ENCODE measurements around the gene ADGRV1.

The ADGRV1 gene

GRCh38 chr5:90901261-90901660 is 342.7 kb downstream of the ADGRV1 start:
- no peak for ATAC-seq (ENCODE audit: low read depth)

GRCh38 chr5:90902170-90902569 is 343.6 kb downstream of the ADGRV1 start:
- no peak for TF ChIP-seq CTCF (IDR thresholded peaks at IDR 0.05; ENCODE audit: poor library complexity, severe bottlenecking)
- no peak for ATAC-seq (ENCODE audit: low read depth)
- Histone ChIP-seq H3K9me3 (ENCODE audit: severe bottlenecking) (no peaks in the 10 kb centered on the region), H3K4me1 (ENCODE audit: insufficient read depth, poor library complexity, severe bottlenecking) (peaks cover 17% of the 10 kb centered on the region), H3K27ac (ENCODE audit: poor library complexity, severe bottlenecking) (no peak overlapping the region), H3K4me3 (ENCODE audit: severe bottlenecking) (no peak overlapping the region), H3K36me3 (ENCODE audit: low read depth) (no peaks in the 10 kb centered on the region), H3K27me3 (ENCODE audit: insufficient read depth, poor library complexity, severe bottlenecking) (no peaks in the 10 kb centered on the region)
- DNase-seq (ENCODE audit: low spot score) = no peak

More at GRCh38 chr5:90901261-90901660, 342.7 kb downstream of the ADGRV1 start:
- H3K9me3 ChIP-seq (ENCODE audit: severe bottlenecking) = no peaks in the 10 kb centered on the region
- H3K27ac ChIP-seq (ENCODE audit: poor library complexity, severe bottlenecking) = no peak overlapping the region
- no peak overlapping the region for H3K4me3 ChIP-seq (ENCODE audit: severe bottlenecking)
- H3K36me3 ChIP-seq (ENCODE audit: low read depth) = no peaks in the 10 kb centered on the region
- peaks cover 22% of the 10 kb centered on the region for H3K4me1 ChIP-seq (ENCODE audit: insufficient read depth, poor library complexity, severe bottlenecking)
- no peaks in the 10 kb centered on the region for H3K27me3 ChIP-seq (ENCODE audit: insufficient read depth, poor library complexity, severe bottlenecking)
- TF ChIP-seq CTCF (IDR thresholded peaks at IDR 0.05; ENCODE audit: poor library complexity, severe bottlenecking) = no peak
- no peak for DNase-seq (ENCODE audit: low spot score)

DNA sequence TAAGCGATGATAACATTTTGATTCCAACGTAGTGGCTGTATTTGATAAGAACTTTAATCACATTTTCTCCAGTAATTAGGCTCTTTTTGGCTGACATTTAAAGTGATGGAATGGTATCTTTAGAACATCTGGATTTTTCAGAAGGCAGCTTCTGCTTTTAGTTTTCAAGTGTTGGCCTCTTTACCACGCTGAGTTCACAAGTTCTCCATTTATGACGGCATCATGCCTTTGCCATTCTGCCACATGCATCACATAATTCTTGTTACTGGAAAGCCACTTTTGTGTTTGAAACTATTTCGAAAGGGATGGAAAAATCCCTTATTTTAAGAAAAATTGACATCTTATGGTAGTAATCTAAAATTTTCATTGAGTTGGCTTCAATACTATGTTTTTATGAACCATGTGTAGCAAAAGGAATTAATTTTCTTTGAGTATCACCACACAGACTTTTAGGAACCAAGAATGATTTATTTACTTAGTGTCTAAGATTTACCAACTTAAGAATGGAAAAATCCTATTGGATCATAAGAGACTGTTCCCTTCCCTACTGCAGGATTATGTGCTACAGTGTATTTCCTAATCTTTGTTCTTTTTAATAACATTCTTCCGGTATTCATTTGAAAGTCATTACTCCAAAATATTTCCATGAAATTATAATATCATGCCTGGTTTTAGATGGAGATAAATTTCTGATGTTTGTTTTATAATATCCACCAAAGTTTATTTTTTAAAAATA is 344.2 kb downstream of the ADGRV1 start:
- no peaks in the 10 kb centered on the region for H3K9me3 ChIP-seq (ENCODE audit: severe bottlenecking)
- no peak overlapping the region for H3K27ac ChIP-seq (ENCODE audit: poor library complexity, severe bottlenecking)
- no peak for DNase-seq (ENCODE audit: low spot score)
- ATAC-seq (ENCODE audit: low read depth) = no peak
- no peak overlapping the region for H3K4me3 ChIP-seq (ENCODE audit: severe bottlenecking)
- H3K27me3 ChIP-seq (ENCODE audit: insufficient read depth, poor library complexity, severe bottlenecking) = no peaks in the 10 kb centered on the region
- H3K36me3 ChIP-seq (ENCODE audit: low read depth) = no peaks in the 10 kb centered on the region
- no peak for TF ChIP-seq CTCF (IDR thresholded peaks at IDR 0.05; ENCODE audit: poor library complexity, severe bottlenecking)
- peaks cover 13% of the 10 kb centered on the region for H3K4me1 ChIP-seq (ENCODE audit: insufficient read depth, poor library complexity, severe bottlenecking)

- no peak overlapping the region for H3K27ac ChIP-seq (ENCODE audit: poor library complexity, severe bottlenecking)
- no peak overlapping the region for H3K4me3 ChIP-seq (ENCODE audit: severe bottlenecking)
- DNase-seq (ENCODE audit: low spot score) = no peak
- TF ChIP-seq CTCF (IDR thresholded peaks at IDR 0.05; ENCODE audit: poor library complexity, severe bottlenecking) = no peak
- H3K36me3 ChIP-seq (ENCODE audit: low read depth) = no peaks in the 10 kb centered on the region
- no peaks in the 10 kb centered on the region for H3K27me3 ChIP-seq (ENCODE audit: insufficient read depth, poor library complexity, severe bottlenecking)
- no peaks in the 10 kb centered on the region for H3K9me3 ChIP-seq (ENCODE audit: severe bottlenecking)
- ATAC-seq (ENCODE audit: low read depth) = no peak
- H3K4me1 ChIP-seq (ENCODE audit: insufficient read depth, poor library complexity, severe bottlenecking) = no peaks in the 10 kb centered on the region
Measured at GRCh38 chr5:90909101-90909503, 350.5 kb downstream of the ADGRV1 start.

GRCh38 chr5:90909940-90910339 is 351.3 kb downstream of the ADGRV1 start:
- Histone ChIP-seq H3K4me1 (ENCODE audit: insufficient read depth, poor library complexity, severe bottlenecking) (no peaks in the 10 kb centered on the region), H3K9me3 (ENCODE audit: severe bottlenecking) (no peaks in the 10 kb centered on the region), H3K27ac (ENCODE audit: poor library complexity, severe bottlenecking) (no peak overlapping the region), H3K4me3 (ENCODE audit: severe bottlenecking) (no peak overlapping the region), H3K36me3 (ENCODE audit: low read depth) (no peaks in the 10 kb centered on the region), H3K27me3 (ENCODE audit: insufficient read depth, poor library complexity, severe bottlenecking) (no peaks in the 10 kb centered on the region)
- DNase-seq (ENCODE audit: low spot score) (no peak), ATAC-seq (ENCODE audit: low read depth) (no peak)
- TF ChIP-seq CTCF (IDR thresholded peaks at IDR 0.05; ENCODE audit: poor library complexity, severe bottlenecking) = no peak
